Ascending aorta (tissue), 2 donors: Measurements from ENCODE around the gene TRIM27. TPM values are rescaled to one million over a fixed set of nuclear protein-coding genes. Genes with fewer than 3 reads are reported as not detected.

Source experiments
- DNase-seq, 2 donors: peaks; one replicate each; pipeline ENCODE4 v3.0.0-alpha.2; 2019; ENCODE audit warnings: low spot score in 2 of 2
- H3K27ac ChIP-seq, 2 donors: fragments of 200-600 bp; sonication (generic); one replicate each; pipeline ENCODE4 v1.5.1; 2016 to 2017; ENCODE audit warnings: mild to moderate bottlenecking in 1 of 2
- H3K27me3 ChIP-seq: fragments of 200-600 bp; sonication (generic); one replicate; pipeline ENCODE4 v1.5.1; 2017
- H3K36me3 ChIP-seq, 2 donors: fragments of 200-600 bp; sonication (generic); one replicate each; pipeline ENCODE4 v1.5.1; 2016
- H3K4me1 ChIP-seq, 2 donors: fragments of 200-600 bp; sonication (generic); one replicate each; pipeline ENCODE4 v1.5.1; 2016 to 2017; ENCODE audit warnings: mild to moderate bottlenecking in 1 of 2
- H3K4me3 ChIP-seq, 2 donors: fragments of 200-600 bp; sonication (generic); one replicate each; pipeline ENCODE4 v1.5.1; 2016 to 2017; ENCODE audit warnings: mild to moderate bottlenecking in 1 of 2
- H3K9me3 ChIP-seq, 2 donors: fragments of 200-600 bp; sonication (generic); one replicate each; pipeline ENCODE4 v1.5.1; 2016
- intact Hi-C: fragments of 100-400 bp; cut with DNase I; formaldehyde crosslinking; loops from one replicate; pipeline ENCODE4 v1.15.1; 2023
- total RNA-seq: library from RNA; depleted of rRNA; stranded (reverse); fragments of >200 nt; gene quantifications from one replicate; pipeline ENCODE4 v1.1.0, GENCODE V29; 2016
- TF ChIP-seq, protein P1 (sequence below), 3 experiments: fragments of 200-600 bp in 2 of 3; fragments of 450-650 bp in 1 of 3; sonication (generic) in 2 of 3; IDR thresholded peaks; one replicate each; pipeline ENCODE4 v1.5.1; 2016 to 2019; ENCODE audit warnings: antibody characterized with exemption in 3 of 3, mild to moderate bottlenecking in 1 of 3, moderate library complexity in 1 of 3

TRIM27 gene
- total RNA-seq, 1 donor from 2014 or later: 167 TPM

DNA sequence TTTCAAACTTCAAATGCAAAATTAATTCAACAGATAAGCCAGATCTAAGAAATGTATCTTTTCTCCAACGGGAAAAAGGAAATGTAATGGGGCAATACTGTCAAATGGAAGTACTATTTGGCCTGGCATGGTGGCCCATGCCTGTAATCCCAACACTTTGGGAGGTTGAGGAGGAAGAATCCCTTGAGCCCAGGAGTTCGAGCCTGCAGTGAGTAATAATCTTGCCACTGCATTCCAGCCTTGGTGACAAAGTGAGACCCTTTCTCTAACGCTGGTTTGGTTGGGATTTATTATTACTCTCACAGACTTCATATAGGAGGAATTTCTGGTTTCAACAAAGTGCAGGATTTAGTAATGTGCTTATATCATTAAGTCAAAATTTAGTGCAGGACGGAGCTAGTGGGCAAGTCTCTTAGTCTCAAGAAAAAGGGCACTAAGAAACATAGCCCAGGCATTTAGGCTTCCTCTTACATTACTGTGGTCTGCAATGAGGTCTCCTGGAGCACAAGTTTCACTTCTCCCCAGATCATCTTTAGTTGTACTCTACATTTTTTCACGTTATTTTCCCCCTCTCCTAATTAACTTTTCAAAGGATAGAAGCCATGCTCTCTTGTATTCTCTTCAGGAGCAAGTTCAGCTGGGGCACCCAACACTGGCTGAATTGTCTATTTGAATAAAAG is 23.1 kb downstream of the TRIM27 start:
- no peak overlapping the region for H3K4me3 ChIP-seq
- H3K4me1 ChIP-seq: no peaks in the 10 kb centered on the region
- intact Hi-C loops: no loop called here
- H3K9me3 ChIP-seq: no peaks in the 10 kb centered on the region
- no peaks in the 10 kb centered on the region for H3K27me3 ChIP-seq
- H3K36me3 ChIP-seq: peaks cover 33 to 47% of the 10 kb centered on the region in 2 donors
- H3K27ac ChIP-seq: no peak overlapping the region
- TF ChIP-seq, protein P1, sequence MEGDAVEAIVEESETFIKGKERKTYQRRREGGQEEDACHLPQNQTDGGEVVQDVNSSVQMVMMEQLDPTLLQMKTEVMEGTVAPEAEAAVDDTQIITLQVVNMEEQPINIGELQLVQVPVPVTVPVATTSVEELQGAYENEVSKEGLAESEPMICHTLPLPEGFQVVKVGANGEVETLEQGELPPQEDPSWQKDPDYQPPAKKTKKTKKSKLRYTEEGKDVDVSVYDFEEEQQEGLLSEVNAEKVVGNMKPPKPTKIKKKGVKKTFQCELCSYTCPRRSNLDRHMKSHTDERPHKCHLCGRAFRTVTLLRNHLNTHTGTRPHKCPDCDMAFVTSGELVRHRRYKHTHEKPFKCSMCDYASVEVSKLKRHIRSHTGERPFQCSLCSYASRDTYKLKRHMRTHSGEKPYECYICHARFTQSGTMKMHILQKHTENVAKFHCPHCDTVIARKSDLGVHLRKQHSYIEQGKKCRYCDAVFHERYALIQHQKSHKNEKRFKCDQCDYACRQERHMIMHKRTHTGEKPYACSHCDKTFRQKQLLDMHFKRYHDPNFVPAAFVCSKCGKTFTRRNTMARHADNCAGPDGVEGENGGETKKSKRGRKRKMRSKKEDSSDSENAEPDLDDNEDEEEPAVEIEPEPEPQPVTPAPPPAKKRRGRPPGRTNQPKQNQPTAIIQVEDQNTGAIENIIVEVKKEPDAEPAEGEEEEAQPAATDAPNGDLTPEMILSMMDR (IDR thresholded peaks at IDR 0.05): no peak
- DNase-seq: no peak

DNA sequence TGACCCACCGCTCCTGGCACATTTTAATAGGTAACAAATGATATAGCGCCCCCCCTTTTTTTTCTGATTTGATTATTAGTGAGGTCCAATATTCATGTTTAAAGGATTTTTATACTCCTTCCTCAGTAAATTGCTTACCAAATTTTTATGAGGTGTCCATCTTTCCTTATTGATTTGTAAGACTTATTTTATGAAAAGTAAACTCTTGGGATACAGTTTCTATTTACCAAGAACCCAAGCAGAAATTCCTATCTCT is 25.1 kb downstream of the TRIM27 start:
- Histone ChIP-seq H3K27ac (no peak overlapping the region), H3K4me3 (no peak overlapping the region), H3K4me1 (no peaks in the 10 kb centered on the region), H3K36me3 (peaks cover 19 to 26% of the 10 kb centered on the region in 2 donors), H3K9me3 (no peaks in the 10 kb centered on the region), H3K27me3 (no peaks in the 10 kb centered on the region)
- no peak for DNase-seq
- TF ChIP-seq, protein P1 (IDR thresholded peaks at IDR 0.05): no peak
- intact Hi-C loops: loop anchor here (5.0 kb wide), 1 partner anchor 1421 kb away; no protein-coding TSS in a partner anchor

DNA sequence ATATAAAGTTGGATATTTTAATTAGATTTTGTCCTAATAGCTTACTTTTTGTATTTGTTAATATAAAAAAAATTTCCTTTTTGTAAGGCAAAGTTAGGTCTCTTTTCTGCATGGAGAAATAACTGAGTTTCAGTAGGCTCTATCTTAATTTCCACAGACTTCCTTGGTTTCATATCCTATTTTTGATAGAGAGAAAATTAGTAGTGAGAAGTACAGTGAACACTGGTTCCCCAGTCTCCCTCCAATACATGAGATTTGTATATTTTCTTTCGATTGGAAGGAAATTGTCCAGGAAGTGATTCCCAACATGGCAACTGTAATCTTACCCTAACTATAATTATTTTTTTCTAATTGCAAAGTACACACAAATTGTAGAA is 26.4 kb downstream of the TRIM27 start:
- Histone ChIP-seq H3K4me3 (peak overlapping the region; percentile 60 to 72), H3K9me3 (no peaks in the 10 kb centered on the region), H3K27me3 (no peaks in the 10 kb centered on the region), H3K36me3 (peaks cover 6 to 13% of the 10 kb centered on the region in 2 donors), H3K27ac (peak overlapping the region; percentile 95 to 96), H3K4me1 (no peaks in the 10 kb centered on the region)
- no peak for DNase-seq
- TF ChIP-seq, protein P1 (IDR thresholded peaks at IDR 0.05): no peak
- intact Hi-C loops: loop anchor here (2.0 to 5.0 kb wide), 2 partner anchors 17 to 1420 kb away; no protein-coding TSS in a partner anchor

DNA sequence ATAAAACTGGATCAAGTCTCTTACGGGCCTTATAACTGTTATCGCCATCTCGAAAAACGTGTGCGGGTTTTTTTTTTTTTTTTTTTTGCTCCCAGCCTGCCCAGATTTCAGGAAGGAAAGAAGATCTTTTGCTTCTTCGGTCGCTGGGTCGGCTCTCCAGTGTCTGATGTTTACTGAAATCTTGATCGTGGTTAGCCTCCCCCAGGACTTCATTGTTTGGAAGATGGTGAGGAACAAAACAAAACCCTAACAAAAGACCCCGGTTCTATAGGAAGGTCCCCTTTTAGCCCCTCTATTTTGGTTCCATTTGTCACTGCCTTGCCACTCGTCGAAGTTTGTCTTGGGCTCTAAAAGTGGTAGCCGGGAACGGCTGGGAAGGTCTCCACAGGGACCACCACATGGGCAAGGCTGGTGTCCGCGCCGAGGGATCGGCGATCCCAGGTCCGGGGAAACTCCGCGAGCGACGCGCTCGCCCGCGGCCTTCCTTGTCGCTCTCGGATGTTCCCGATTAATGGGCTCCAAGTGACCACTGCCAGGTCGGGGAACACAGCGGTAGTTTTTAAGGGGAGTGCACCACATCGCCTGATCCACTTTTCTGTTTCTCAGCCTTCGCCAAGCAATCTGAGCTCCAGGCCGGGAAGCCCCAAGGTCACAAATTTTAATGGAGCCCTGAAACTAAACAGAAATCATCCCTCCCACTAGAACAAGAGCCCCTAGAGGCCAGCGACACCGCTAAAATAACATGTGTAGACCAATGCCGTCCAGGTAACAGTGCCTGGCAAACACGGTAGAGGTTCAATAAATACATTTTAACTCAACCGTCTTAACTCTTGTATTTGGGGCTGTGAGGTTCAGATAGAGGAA is 27.0 kb downstream of the TRIM27 start:
- TF ChIP-seq, protein P1 (IDR thresholded peaks at IDR 0.05): peak in 2 of 3 experiments; percentile 30 to 35
- DNase-seq: peak in 1 of 2 donors; percentile 77
- intact Hi-C loops: loop anchor here (1.0 to 5.0 kb wide), 5 partner anchors 16 to 1419 kb away; partner anchors contain the start of gene TRIM27

DNA sequence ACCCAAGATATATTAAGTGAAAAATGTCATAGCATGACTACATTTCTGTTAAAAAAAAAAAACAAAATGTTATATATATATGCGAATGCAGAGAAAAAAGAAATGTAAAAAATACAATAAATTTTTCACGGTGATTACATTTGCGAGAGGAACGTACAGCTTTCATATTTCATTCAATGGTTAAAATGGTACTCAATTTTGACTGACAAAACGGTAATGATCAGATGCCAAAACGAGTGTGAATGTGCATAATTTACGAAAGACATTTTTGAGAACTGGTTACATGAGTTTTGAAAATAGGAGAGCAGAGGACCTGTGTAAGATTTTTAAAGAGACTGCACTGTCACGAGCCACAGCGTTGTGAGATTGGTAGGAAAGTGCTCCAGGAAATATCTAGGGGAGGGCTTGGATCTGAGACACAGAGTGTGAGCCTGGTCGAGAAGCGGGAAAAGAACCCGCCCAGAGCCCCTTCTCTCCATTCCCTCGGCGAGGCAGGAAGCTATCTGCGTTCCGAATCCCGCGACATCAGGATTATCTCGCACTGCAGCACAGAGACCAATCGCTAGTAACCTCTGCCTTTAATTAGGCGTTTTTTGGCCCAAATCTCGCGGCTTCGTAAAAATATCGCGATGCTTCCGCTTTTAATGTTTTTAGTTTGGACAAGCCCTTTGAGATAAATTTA is 28.5 kb downstream of the TRIM27 start:
- Histone ChIP-seq H3K27me3 (no peaks in the 10 kb centered on the region), H3K9me3 (no peaks in the 10 kb centered on the region), H3K4me3 (peak overlapping the region; percentile 60 to 72), H3K27ac (peak overlapping the region; percentile 95 to 96), H3K4me1 (no peaks in the 10 kb centered on the region), H3K36me3 (no peaks in the 10 kb centered on the region)
- intact Hi-C loops: loop anchor here (1.0 to 5.0 kb wide), 4 partner anchors 31 to 1418 kb away; no protein-coding TSS in a partner anchor
- TF ChIP-seq, protein P1 (IDR thresholded peaks at IDR 0.05): no peak
- DNase-seq: peak; percentile 86 to 98

More for the DNA sequence above, 27.0 kb downstream of the TRIM27 start:
- no peaks in the 10 kb centered on the region for H3K27me3 ChIP-seq
- no peaks in the 10 kb centered on the region for H3K4me1 ChIP-seq
- H3K9me3 ChIP-seq: no peaks in the 10 kb centered on the region
- H3K27ac ChIP-seq: peak overlapping the region; percentile 95 to 96
- H3K4me3 ChIP-seq: peak overlapping the region; percentile 60 to 72
- H3K36me3 ChIP-seq: peaks cover 5 to 10% of the 10 kb centered on the region in 2 donors
